Testis (tissue), 2 donors: ENCODE measurements around the gene RARG.

ENCODE experiments used
- POLR2A ChIP-seq: fragments of 450-650 bp; IDR thresholded peaks from one replicate; pipeline ENCODE4 v1.6.1; 2017; ENCODE audit warnings: antibody characterized with exemption, mild to moderate bottlenecking, moderate library complexity
- TF ChIP-seq, protein P1 (sequence below), 3 experiments: fragments of 450-650 bp in 2 of 3; fragments of 200-600 bp in 1 of 3; sonication (generic) in 1 of 3; IDR thresholded peaks; one replicate each; pipeline ENCODE4 v1.5.1; 2016 to 2019; ENCODE audit warnings: antibody characterized with exemption in 3 of 3, mild to moderate bottlenecking in 2 of 3, moderate library complexity in 1 of 3

DNA sequence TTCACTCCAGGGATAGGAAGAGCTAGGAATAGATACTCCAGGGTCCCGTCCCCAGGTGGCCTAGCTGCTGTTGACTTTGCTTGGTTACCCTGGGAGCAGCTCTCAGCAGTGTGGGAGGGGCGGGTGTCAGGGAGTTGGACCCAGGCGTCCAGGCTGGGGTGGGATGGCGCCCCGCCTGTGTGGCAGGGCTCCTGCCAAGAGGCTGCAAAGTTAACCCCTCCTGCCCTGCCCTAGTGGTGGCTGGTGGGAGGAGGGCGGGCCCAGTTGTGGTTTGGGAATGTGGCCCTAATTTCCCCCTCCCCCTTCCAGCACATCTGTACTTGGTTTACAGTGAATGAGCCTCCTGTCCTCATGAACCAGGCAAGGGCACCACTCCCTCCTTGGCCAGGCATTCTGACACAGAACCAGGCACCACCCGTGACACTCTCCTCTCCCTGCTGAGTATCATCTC is 1.7 kb upstream of the RARG start:
- TF ChIP-seq, protein P1, sequence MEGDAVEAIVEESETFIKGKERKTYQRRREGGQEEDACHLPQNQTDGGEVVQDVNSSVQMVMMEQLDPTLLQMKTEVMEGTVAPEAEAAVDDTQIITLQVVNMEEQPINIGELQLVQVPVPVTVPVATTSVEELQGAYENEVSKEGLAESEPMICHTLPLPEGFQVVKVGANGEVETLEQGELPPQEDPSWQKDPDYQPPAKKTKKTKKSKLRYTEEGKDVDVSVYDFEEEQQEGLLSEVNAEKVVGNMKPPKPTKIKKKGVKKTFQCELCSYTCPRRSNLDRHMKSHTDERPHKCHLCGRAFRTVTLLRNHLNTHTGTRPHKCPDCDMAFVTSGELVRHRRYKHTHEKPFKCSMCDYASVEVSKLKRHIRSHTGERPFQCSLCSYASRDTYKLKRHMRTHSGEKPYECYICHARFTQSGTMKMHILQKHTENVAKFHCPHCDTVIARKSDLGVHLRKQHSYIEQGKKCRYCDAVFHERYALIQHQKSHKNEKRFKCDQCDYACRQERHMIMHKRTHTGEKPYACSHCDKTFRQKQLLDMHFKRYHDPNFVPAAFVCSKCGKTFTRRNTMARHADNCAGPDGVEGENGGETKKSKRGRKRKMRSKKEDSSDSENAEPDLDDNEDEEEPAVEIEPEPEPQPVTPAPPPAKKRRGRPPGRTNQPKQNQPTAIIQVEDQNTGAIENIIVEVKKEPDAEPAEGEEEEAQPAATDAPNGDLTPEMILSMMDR (IDR thresholded peaks at IDR 0.05): no peak
- no peak for TF ChIP-seq POLR2A
